Left cardiac atrium (tissue), 4 donors: ENCODE measurements around the gene NEUROG2. TPM values are rescaled to one million over a fixed set of nuclear protein-coding genes. Genes with fewer than 3 reads are reported as not detected.
A peak's percentile ranks its signal among the peaks of the same experiment; 100 is the strongest.
"Not testable (repeated sequence)": the region's sequence is repeated elsewhere in the genome, so short reads cannot be mapped to it uniquely, and the experiment has no call there.

Experiments
- ATAC-seq, 2 donors: fragments of 200-7000 bp; cut with Tn5 transposase; one replicate each; pipeline ENCODE4 v1.9.1; 2020; ENCODE audit warnings: mild to moderate bottlenecking in 2 of 2, moderate library complexity in 2 of 2
- DNase-seq: peaks from one replicate; pipeline ENCODE4 v3.0.0-alpha.2; 2020
- intact Hi-C, 2 donors: fragments of 100-400 bp; cut with DNase I; formaldehyde crosslinking; loops; one replicate each; pipeline versions ENCODE4 v1.14.1 to v1.15.1; 2022 to 2023
- total RNA-seq, 2 donors: library from RNA; stranded (reverse); fragmentation: NEBNext Ultra II Directional; extraction: Animal tissue kit (Norgen Biotek cat#: 25700); gene quantifications; one replicate each; pipeline ENCODE4 v1.2.1, GENCODE V29; 2021
- donor health status: DM: no; HTN: yes; CAD: no.
- donor health status: DM: no; HTN: yes; CAD: no; lungs with severe emphysema.
- donor health status: DM: yes; HTN: yes; CAD: no.
- donor health status: Dilated cardiomyopathy.

NEUROG2 gene
- total RNA-seq, 2 donors from 2014 or later: not detected

DNA sequence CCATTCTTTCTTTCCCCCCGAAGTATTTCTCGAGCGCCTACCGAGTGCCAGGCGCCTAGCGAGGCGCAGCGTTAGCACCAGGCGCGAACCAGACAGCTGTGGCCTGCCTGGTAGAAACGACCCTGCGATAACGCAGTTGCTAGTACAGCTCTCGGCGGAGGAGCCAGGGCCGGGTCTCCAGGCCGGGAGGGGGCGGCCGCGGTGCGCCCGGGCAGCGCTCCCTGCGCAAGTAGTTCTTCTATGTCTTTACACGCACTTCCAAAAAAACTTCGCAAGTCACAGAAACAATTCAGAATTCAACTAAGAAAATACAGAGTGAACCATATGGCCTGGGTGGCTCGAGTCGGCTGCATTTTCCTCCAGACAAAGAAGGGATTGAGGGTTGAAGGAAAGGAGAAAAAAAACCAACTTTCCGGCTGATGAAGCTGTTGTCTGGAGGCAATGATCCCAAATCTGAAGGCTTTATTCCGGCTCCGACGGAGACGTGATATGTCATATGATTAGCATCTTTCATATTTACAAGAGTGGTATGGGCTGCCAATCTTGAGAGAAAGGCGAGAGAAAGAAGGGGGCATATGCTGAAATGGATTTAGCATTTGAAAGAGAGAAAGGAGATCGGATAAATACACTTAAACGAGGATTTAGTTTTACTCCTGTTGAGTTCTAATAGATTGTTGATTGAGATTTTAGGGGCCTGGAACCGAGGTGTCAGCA is 7.2 kb upstream of the NEUROG2 start:
- DNase-seq: no peak
- ATAC-seq: peak; percentile 54 to 81
- intact Hi-C loops: loop anchor here (5.0 kb wide), 1 partner anchor 196 kb away; no protein-coding TSS in a partner anchor

DNA sequence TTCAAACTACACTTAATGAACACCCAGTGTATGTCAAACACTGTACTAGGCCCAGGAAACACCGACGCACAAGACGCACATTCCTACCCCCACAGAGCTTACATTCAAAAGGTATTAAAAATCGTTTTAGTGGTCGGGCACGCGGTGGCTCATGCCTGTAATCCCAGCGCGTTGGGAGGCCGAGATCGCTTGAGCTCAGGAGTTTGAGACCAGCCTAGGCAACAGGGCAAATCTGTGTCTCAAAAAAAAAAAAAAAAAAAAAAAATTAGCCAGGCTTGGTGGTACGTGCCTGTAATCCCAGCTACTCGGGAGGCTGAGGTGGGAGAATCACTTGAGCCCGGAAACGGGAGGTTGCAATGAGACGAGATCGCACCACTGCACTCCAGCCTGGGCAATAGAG is 6.5 kb upstream of the NEUROG2 start:
- DNase-seq, ATAC-seq: not testable (repeated sequence)
- intact Hi-C loops: loop anchor here (5.0 kb wide), 1 partner anchor 195 kb away; no protein-coding TSS in a partner anchor

DNA sequence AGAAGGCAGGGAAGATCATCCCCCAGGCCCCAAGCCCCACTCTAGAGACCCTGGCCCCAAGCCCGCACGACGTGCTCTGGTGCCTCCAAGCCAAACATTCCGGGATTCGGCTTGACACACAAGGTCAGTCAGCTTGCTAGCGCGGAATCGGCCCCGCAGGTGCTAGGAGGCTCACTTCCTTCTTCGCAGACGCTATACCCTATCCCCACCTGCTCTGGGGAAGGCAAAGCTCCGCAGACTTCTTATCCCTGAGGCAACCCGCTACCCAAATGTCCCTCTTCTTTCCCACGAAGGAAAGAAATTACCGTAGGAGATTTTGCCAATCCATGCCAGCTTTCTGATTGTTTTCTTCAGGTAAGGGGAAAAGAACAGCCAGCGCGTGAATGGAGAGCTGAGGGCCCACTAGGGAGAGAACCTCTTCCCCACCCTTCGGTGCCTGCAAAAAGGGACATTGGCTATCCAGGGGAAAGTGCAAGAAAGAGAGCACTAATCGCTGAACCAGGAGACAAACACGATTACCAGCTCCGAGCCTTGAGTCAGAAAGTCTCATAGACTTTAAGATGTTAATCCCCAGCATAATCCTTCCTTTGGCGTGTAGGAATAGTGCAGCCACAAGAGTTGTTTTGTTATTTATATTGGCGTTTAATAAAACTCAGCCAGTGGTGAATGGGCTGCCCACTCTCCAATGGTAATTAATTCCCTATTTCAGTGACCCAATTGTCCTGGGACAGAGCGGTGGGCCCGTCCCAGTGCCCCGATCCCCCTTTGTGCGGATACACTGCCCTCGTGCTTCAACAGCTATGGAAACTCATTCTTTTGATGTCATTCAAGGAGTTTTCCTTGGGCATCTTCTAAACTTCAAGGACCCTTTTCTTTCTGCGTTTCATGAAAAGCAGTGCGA is 5.4 kb upstream of the NEUROG2 start:
- intact Hi-C loops: loop anchor here (5.0 kb wide), 1 partner anchor 194 kb away; no protein-coding TSS in a partner anchor
- DNase-seq (no peak), ATAC-seq (no peak)

DNA sequence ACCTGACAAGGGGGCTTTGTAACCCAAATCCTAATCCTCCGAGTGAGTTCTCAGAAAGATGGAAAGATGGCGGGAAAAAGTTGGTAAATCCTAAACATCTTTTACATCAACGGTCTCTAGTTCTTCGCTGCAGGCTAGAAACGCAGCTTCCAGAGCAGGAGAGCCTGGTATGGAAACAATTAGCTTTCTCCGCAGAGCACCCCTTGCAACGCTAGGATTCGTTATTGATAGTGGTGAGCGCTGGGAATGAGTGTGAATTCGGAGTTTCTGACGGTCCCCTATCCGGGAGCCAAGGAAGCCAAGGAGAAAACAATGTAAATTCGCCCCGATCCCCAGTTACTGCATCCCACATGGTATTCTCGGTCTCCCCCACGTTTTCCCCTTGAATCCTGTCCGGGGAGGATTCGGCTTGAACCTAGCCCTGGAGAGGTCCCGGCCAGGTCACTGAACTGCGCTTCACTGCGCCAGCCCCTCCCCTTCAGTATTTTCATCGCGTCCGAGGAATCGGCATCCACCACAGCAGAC is 4.7 kb upstream of the NEUROG2 start:
- intact Hi-C loops: loop anchor here (5.0 kb wide), 1 partner anchor 193 kb away; no protein-coding TSS in a partner anchor
- DNase-seq: no peak
- no peak for ATAC-seq

GRCh38 chr4:112519689-112520597 is 4.0 kb upstream of the NEUROG2 start:
- intact Hi-C loops: loop anchor here (5.0 kb wide), 1 partner anchor 193 kb away; no protein-coding TSS in a partner anchor
- no peak for ATAC-seq
- no peak for DNase-seq

GRCh38 chr4:112518675-112519074 is 2.7 kb upstream of the NEUROG2 start:
- intact Hi-C loops: no loop called here
- ATAC-seq (no peak), DNase-seq (no peak)

- DNase-seq: no peak
- ATAC-seq: no peak
- intact Hi-C loops: no loop called here
Measured at GRCh38 chr4:112517911-112518310, 1.9 kb upstream of the NEUROG2 start.

GRCh38 chr4:112517067-112517634 is 1.2 kb upstream of the NEUROG2 start:
- ATAC-seq: no peak
- intact Hi-C loops: no loop called here
- DNase-seq: no peak

DNA sequence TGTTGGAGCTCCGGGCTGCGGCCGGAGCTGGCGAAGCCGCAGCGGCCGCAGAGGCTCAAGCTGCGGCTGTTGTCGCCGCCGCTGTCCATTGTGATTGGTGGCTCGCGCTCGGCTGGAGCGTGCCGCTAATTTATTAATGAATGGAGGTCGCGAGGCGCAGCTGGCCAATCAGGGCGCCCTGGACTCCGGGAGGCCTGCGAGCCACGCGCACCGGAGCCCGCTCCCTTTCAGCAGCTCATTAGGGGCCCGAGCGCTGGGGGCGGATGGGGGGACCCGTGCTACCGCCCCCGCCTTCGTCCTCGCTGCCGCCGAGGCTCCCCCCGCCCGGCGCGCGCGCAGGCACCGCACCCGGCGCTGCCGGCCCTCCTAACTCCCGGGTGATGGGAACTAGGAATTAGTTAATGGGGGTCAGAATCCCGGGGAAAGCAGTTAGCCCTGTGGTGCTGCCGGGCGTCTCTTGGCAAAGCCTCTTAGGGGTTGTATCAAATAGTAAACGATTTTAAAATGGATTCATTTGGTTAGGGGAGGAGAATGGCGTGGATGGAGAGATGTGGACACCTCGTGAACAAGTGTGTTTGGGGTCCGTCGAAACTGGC is 589 bp upstream of the NEUROG2 start:
- intact Hi-C loops: no loop called here
- DNase-seq: no peak
- peak; percentile 10 to 41 for ATAC-seq

GRCh38 chr4:112515198-112516065 is 548 bp downstream of the NEUROG2 start:
- intact Hi-C loops: no loop called here
- peak; percentile 28 for DNase-seq

DNA sequence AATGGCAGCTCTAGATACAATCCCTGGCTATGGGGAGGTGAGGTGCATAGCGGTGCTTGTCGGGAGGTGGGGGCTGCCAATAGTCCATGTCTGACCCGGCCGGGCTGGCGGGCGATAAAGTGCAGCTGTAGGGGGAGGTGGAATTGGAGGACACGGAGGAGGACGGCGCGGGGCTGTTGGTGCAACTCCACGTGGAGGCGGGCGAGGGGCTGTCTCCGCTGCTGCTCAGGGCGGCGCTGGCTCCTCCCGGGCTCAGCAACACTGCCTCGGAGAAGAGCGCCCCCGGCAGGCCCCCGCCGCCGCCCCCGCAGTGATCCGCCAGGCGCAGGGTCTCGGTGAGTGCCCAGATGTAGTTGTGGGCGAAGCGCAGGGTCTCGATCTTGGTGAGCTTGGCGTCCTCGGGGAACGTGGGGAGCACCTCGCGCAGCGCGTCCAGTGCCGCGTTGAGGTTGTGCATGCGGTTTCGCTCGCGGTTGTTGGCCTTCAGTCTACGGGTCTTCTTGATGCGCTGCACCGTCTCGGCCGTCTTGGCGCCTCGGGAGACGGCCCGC is 1.3 kb downstream of the NEUROG2 start:
- intact Hi-C loops: no loop called here
- DNase-seq (no peak), ATAC-seq (peak in 1 of 2 donors; percentile 1)

More at GRCh38 chr4:112515198-112516065, 548 bp downstream of the NEUROG2 start:
- peak; percentile 56 to 69 for ATAC-seq

- DNase-seq: no peak
- no peak for ATAC-seq
- intact Hi-C loops: no loop called here
Measured at GRCh38 chr4:112513971-112514646, 1.9 kb downstream of the NEUROG2 start.

- no peak for ATAC-seq
- DNase-seq: no peak
- intact Hi-C loops: no loop called here
Measured at GRCh38 chr4:112511803-112512118, 4.2 kb downstream of the NEUROG2 start.

- ATAC-seq: no peak
- intact Hi-C loops: no loop called here
- DNase-seq: no peak
Measured at GRCh38 chr4:112511093-112511802, 4.7 kb downstream of the NEUROG2 start.

DNA sequence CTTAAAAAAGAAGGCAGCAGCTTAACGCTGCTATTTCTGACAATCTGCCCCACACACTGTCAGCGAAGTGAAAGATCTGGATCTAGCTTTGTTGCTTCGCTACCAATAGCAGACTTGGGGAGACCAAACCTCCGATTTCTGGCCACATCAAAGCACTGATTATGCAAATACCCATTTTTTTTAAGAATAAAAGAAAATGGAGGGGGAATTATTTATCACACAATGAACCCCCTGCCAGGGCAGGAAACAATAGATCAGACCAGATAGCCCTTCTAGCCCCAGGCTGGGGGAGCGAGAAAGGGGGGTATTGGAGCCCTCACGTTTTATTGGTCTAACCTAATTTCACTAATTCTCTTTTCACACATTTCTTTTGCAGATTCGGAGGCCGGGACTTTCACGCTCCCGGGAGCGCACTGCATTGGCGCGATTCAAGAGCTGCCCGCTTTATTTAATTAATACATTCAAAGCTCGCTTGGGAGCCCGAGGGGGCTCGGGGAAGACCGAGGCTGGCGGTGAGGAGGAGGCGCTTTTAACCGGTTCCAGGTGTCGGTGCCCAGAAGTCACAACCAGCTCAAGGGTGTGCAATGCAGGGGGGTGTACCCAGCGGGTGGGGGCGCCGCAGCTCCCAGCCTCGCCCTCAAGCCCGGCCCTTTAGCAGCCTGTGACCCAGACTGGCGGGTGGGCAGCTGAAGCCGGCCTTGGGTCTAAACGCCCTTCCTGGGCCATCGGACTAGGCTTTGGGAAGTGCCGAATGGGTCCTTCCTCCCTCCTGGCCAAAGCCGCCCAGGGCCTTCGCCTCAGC is 5.5 kb downstream of the NEUROG2 start:
- intact Hi-C loops: no loop called here
- ATAC-seq (no peak), DNase-seq (no peak)
